ENCODE results near the gene SGCD. TPM values are rescaled to one million over a fixed set of nuclear protein-coding genes. Genes with fewer than 3 reads are reported as not detected.

The SGCD gene
- total and polyA plus RNA-seq, 12 donors = 1.0 to 30.4 (median 9.4) TPM

- no peak for TF ChIP-seq POLR2A (IDR thresholded peaks at IDR 0.05)
- TF ChIP-seq, protein P1, sequence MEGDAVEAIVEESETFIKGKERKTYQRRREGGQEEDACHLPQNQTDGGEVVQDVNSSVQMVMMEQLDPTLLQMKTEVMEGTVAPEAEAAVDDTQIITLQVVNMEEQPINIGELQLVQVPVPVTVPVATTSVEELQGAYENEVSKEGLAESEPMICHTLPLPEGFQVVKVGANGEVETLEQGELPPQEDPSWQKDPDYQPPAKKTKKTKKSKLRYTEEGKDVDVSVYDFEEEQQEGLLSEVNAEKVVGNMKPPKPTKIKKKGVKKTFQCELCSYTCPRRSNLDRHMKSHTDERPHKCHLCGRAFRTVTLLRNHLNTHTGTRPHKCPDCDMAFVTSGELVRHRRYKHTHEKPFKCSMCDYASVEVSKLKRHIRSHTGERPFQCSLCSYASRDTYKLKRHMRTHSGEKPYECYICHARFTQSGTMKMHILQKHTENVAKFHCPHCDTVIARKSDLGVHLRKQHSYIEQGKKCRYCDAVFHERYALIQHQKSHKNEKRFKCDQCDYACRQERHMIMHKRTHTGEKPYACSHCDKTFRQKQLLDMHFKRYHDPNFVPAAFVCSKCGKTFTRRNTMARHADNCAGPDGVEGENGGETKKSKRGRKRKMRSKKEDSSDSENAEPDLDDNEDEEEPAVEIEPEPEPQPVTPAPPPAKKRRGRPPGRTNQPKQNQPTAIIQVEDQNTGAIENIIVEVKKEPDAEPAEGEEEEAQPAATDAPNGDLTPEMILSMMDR (IDR thresholded peaks at IDR 0.05) = no peak
- DNase-seq = no peak
- Histone ChIP-seq H3K36me3 (replicated peaks in 1 of 2) (no peaks in the 10 kb centered on the region), H3K4me3 (no peak overlapping the region), H3K27ac (no peak overlapping the region), H3K9me3 (replicated peaks in 1 of 3) (no peaks in the 10 kb centered on the region), H3K4me1 (replicated peaks in 1 of 2) (no peaks in the 10 kb centered on the region), H3K27me3 (no peaks in the 10 kb centered on the region)
- intact Hi-C loops (cut with DNase I) = no loop called here
- WGBS, 4 donors = 83 to 96% (median 87%) methylated on average over 2 of the region's 2 CpGs
Observed at GRCh38 chr5:156588306-156588705, 261.3 kb downstream of the SGCD start.

GRCh38 chr5:156589104-156589945, 262.4 kb downstream of the SGCD start:
- Histone ChIP-seq H3K4me1 (replicated peaks in 1 of 2) (no peaks in the 10 kb centered on the region), H3K27ac (no peak overlapping the region), H3K9me3 (replicated peaks in 1 of 3) (no peaks in the 10 kb centered on the region), H3K27me3 (no peaks in the 10 kb centered on the region), H3K4me3 (no peak overlapping the region), H3K36me3 (replicated peaks in 1 of 2) (no peaks in the 10 kb centered on the region)
- 78 to 88% (median 84%) methylated on average over 4 of the region's 4 CpGs for WGBS, 4 donors
- no peak for DNase-seq
- intact Hi-C loops (cut with DNase I) = no loop called here
- no peak for TF ChIP-seq POLR2A (IDR thresholded peaks at IDR 0.05)
- TF ChIP-seq, protein P1 (IDR thresholded peaks at IDR 0.05) = no peak

DNA sequence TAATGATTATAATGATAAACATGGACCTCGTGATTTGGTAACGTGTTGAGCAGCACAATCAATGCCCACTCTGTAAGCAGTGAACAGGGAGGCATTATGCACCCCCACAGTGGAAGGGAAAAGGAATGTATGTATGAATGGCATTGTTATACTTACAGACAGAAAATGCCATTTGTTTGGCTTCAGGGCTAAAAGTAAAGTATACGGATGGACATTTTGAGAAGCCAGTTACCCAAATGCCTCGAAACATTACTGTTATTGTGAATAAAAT, 262.9 kb downstream of the SGCD start:
- no peak for DNase-seq
- Histone ChIP-seq H3K4me1 (replicated peaks in 1 of 2) (no peaks in the 10 kb centered on the region), H3K4me3 (no peak overlapping the region), H3K27ac (no peak overlapping the region), H3K36me3 (replicated peaks in 1 of 2) (no peaks in the 10 kb centered on the region), H3K9me3 (replicated peaks in 1 of 3) (no peaks in the 10 kb centered on the region), H3K27me3 (no peaks in the 10 kb centered on the region)
- no peak for TF ChIP-seq POLR2A (IDR thresholded peaks at IDR 0.05)
- 69 to 92% (median 82%) methylated on average over 4 of the region's 4 CpGs for WGBS, 4 donors
- intact Hi-C loops (cut with DNase I) = no loop called here

GRCh38 chr5:156590978-156591377, 264.0 kb downstream of the SGCD start:
- intact Hi-C loops (cut with DNase I) = no loop called here
- no peak for TF ChIP-seq POLR2A (IDR thresholded peaks at IDR 0.05)
- TF ChIP-seq, protein P1 (IDR thresholded peaks at IDR 0.05) = no peak
- Histone ChIP-seq H3K9me3 (replicated peaks in 1 of 3) (no peaks in the 10 kb centered on the region), H3K27ac (no peak overlapping the region), H3K27me3 (no peaks in the 10 kb centered on the region), H3K36me3 (replicated peaks in 1 of 2) (no peaks in the 10 kb centered on the region), H3K4me1 (replicated peaks in 1 of 2) (no peaks in the 10 kb centered on the region), H3K4me3 (no peak overlapping the region)
- no peak for DNase-seq

- Histone ChIP-seq H3K27ac (no peak overlapping the region), H3K4me1 (replicated peaks in 1 of 2) (no peaks in the 10 kb centered on the region), H3K4me3 (no peak overlapping the region), H3K9me3 (replicated peaks in 1 of 3) (no peaks in the 10 kb centered on the region), H3K36me3 (replicated peaks in 1 of 2) (no peaks in the 10 kb centered on the region), H3K27me3 (no peaks in the 10 kb centered on the region)
- DNase-seq = no peak
- TF ChIP-seq, protein P1 (IDR thresholded peaks at IDR 0.05) = no peak
- TF ChIP-seq POLR2A (IDR thresholded peaks at IDR 0.05) = no peak
- intact Hi-C loops (cut with DNase I) = no loop called here
Observed at GRCh38 chr5:156591631-156592030, 264.7 kb downstream of the SGCD start.
